ENCODE data around the gene IMPG1.

DNA sequence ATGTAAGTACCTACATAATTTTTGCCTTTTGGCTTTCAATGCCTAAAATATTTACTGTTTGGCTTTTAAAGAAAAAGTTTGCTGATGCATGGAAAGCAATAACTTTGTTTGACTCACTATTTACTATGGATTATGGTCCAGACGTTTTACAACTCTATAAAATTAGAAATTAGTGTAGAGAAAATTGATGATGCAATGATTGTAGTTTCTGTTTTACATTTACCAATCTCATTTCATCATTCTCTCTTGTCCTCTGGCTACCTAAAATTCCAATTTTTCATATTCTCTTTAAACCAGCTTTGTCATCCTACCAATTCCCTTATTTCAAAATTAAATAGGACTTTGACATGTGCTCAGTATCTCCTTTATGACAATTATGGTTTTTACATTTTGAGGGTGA, 131.0 kb downstream of the IMPG1 start:
- TF ChIP-seq ELF4 (CRISPR knock-in tag; IDR thresholded peaks at IDR 0.05; ENCODE audit: low read depth) (no peak), MAX (CRISPR knock-in tag; IDR thresholded peaks at IDR 0.05) (no peak), TEAD4 (CRISPR knock-in tag; IDR thresholded peaks at IDR 0.05) (no peak)
